GM12864 (cell line): ENCODE data around the gene RAD54L2.
"Not testable (repeated sequence)": the region's sequence is repeated elsewhere in the genome, so short reads cannot be mapped to it uniquely, and the experiment has no call there.

ENCODE experiments used
- DNase-seq: peaks from one replicate; pipeline ENCODE4 v3.0.0-alpha.2; 2011; ENCODE audit warnings: low read depth
- H3K4me3 ChIP-seq: 2 replicates; pipeline ENCODE4 v1.5.1; 2011; ENCODE audit warnings: mild to moderate bottlenecking, low read depth, low read length, control low read depth
- TF ChIP-seq, protein P1 (sequence below): IDR thresholded peaks from 2 replicates; pipeline ENCODE4 v1.5.1; 2011; ENCODE audit warnings: low read depth, mild to moderate bottlenecking, moderate library complexity, low read length, control low read depth, inconsistent platforms; ENCODE audit errors: missing control alignments

The RAD54L2 gene

DNA sequence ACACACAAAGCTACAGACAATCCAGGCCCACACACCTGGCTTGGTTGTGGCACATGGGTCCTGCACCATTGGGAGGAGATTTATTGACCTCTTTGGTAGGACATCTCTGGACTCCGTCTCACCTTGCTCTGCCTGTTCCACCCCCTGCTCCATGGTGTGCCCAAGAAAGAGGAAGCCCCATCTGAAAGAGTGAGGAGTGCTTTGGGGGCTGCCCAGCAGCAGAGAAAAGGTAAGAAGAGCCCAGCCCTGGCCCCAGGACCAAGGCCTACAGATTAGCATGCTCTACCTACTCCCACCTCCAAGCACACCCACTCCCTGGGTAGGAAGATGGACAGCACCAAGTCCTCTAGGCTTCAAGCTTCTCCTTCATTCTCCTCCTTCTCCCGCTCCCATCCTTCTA lies 35.5 kb upstream of the RAD54L2 start:
- TF ChIP-seq, protein P1, sequence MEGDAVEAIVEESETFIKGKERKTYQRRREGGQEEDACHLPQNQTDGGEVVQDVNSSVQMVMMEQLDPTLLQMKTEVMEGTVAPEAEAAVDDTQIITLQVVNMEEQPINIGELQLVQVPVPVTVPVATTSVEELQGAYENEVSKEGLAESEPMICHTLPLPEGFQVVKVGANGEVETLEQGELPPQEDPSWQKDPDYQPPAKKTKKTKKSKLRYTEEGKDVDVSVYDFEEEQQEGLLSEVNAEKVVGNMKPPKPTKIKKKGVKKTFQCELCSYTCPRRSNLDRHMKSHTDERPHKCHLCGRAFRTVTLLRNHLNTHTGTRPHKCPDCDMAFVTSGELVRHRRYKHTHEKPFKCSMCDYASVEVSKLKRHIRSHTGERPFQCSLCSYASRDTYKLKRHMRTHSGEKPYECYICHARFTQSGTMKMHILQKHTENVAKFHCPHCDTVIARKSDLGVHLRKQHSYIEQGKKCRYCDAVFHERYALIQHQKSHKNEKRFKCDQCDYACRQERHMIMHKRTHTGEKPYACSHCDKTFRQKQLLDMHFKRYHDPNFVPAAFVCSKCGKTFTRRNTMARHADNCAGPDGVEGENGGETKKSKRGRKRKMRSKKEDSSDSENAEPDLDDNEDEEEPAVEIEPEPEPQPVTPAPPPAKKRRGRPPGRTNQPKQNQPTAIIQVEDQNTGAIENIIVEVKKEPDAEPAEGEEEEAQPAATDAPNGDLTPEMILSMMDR = no peak
- DNase-seq = no peak
- no peak overlapping the region for H3K4me3 ChIP-seq

DNA sequence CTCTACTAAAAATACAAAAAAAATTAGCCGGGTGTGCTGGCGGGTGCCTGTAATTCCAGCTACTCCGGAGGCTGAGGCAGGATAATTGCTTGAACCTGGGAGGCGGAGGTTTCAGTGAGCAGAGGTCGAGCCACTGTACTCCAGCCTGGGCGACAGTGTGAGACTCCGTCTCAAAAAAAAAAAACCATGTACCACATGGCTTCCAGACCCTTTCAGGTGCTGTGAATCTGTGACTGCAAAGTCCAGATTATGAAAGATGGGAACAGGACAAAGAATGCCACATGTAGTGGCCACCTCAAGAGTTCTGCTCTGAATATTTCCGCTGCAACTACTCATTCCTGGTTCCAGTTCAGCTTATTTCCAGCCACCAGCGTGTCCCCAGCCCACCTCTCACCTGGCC lies 30.3 kb upstream of the RAD54L2 start:
- DNase-seq = no peak
- TF ChIP-seq, protein P1 = no peak
- H3K4me3 ChIP-seq = no peak overlapping the region

DNA sequence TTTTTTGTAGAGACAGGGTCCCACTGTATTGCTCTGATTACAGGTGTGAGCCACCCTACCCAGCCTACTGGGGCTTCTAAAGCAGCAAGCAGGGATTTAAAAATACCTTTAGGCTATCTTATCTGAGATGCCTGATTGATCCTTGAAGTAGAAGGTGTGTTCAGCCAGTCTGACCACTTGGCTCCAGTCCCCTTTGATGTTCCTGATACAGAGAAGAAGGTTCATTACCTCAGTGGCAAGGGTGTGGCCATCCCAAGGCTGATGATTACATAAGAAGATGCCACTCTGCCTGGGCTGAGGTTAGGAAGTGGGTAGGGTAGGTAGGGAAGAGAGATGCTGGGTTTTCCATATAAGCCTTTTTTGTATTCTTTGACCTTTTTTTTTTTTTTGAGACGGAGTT lies 27.5 kb upstream of the RAD54L2 start:
- DNase-seq = no peak
- TF ChIP-seq, protein P1 = no peak
- no peak overlapping the region for H3K4me3 ChIP-seq

DNA sequence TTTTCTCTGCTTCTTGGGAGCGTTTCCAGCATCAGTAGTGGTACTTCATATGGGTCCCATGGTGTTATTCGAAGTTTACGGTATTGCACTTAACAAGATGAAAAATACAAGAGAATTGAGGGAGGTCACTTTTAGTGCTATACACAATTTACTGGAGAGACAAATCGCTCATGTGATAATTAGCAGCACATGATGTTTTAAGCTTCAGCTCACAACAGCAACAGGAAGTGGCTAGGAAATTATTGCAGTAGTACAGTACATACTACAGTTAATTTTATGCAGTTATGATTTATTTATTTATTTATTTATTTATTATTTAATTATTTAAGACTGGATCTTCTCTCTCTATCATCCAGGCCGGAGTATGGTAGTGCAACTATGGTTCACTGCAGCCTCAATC lies 24.3 kb upstream of the RAD54L2 start:
- TF ChIP-seq, protein P1 = no peak
- no peak overlapping the region for H3K4me3 ChIP-seq
- no peak for DNase-seq

DNA sequence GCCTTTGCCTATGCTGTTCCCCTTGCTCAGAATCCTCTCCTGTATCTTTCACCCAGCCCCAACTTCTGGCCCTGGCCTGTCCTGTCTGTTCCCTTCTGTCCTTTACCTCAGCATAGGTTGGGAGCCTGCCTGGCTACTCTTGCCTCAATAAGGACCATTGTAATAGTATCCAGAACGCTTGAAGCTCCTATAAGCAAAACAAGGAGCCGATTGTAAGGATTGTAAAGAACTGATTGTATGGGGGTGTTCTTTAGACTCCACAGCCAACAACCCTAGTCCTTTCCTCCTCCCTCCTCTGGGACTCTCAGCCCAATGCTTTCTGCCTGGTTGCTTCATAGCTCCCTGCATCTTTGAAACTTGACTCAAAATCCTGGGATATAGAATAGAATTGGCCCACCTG lies 18.7 kb upstream of the RAD54L2 start:
- TF ChIP-seq, protein P1 = no peak
- H3K4me3 ChIP-seq = no peak overlapping the region
- DNase-seq = no peak

DNA sequence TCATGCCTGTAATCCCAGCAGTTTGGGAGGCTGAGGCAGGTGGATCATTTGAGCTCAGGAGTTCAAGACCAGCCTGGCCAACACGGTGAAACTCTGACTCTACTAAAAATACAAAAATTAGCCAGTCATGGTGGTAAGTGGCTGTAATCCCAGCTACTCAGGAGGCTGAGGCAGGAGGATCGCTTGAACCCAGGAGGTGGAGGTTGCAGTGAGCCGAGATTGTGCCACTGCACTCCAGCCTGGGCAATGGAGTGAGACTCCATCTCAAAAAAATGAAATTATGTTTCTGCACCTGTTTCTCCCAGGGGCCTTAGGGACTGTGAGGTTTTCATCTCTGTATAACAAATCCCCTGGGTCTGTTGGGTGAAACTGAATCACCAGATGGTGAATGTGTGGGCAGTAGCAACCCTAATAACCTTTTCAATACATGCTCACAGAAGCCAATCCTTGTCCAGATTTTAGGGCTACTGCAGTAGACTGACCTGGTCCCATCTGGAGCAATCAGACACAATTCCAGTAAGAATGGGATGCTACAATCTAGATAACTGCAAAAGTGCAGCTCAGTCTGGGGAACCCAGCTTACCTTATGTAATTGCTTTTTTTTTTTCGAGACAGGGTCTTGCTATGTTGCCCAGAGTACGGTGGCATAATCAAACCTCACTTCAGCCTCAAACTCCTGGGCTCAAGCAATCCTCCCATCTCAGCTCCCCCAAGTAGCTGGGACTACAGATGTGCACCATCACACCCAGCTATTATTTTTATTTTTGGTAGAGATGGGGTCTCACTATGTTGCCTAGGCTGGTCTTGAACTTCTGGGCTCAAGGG lies 17.4 kb upstream of the RAD54L2 start:
- not testable (repeated sequence) for DNase-seq, H3K4me3 ChIP-seq

DNA sequence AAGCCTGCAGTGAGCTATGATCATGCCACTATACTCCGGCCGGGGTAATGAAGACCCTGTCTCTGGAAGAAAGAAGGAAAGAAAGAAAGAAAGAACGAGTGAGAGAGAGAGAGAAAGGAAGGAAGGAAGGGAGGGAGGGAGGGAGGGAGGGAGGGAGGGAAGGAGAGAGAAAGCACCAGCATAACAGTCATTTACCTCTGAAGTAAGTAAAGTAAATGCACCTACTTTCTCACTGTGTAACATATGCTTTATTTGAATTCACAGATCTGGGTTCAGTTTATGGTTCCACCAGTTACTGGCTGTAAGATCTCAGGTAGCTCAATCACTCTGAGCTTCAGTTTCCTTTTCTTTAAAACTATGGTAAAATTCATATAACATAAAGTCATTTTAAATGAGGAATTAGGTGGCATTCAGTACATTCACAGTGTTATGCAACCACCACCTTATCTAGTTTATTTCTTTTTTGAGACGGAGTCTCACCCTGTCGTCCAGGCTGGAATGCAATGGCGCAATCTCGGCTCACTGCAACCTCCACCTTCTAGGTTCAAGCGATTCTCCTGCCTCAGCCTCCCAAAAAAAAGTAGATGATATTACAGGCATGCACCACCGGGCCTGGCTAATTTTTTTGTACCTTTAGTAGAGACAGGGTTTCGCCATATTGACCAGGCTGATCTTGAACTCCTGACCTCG lies 16.1 kb upstream of the RAD54L2 start:
- DNase-seq = no peak
- TF ChIP-seq, protein P1 = no peak
- no peak overlapping the region for H3K4me3 ChIP-seq

DNA sequence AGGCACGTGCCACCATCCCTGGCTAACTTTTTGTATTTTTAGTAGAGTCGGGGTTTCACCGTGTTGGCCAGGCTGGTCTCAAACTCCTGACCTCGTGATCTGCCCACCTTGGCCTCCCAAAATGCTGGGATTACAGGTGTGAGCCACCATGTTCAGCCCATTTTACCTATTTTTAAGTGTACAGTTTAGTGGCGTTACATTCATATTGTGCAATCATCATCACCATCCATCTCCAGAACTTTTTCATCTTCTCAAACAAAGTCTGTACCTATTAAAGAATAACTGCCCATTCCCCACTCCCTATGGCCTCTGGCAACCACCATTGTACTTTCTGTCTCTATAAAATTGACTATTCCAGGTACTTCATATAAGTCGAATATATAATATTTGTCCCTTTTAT lies 13.6 kb upstream of the RAD54L2 start:
- not testable (repeated sequence) for DNase-seq, H3K4me3 ChIP-seq
